HCT116 (cell line): ENCODE results near the gene SUCLG1. TPM values are rescaled to one million over a fixed set of nuclear protein-coding genes. Genes with fewer than 3 reads are reported as not detected.

ENCODE experiments used
- ATAC-seq: fragments of 200-7000 bp; cut with Tn5 transposase; 2 replicates; pipeline ENCODE4 v1.9.1; 2020; ENCODE audit warnings: mild to moderate bottlenecking, moderate library complexity
- BruUV-seq: library from RNA; stranded (reverse); fragments of 400-500 nt; replicated peaks from 2 replicates; lab custom pipeline; 2021; lab: Mats Ljungman, UMichigan
- CTCF ChIA-PET: fragments of 300-600 bp; sonication (Branson Sonifier 250); formaldehyde crosslinking; loops from one replicate; lab custom pipeline; 2021; ENCODE audit warnings: antibody characterized with exemption; lab: Charles Lee
- POLR2A ChIA-PET: fragments of 300-600, 350-600 bp; sonication (Branson Sonifier 250); formaldehyde crosslinking; loops from one replicate; lab custom pipeline; 2021; ENCODE audit warnings: antibody characterized with exemption; lab: Charles Lee
- RAD21 ChIA-PET, 2 experiments: fragments of 300-600 bp; sonication (Branson Sonifier 250); formaldehyde crosslinking; loops; one replicate each; lab custom pipeline; 2023; ENCODE audit warnings: low total read pairs in 2 of 2; ENCODE audit not compliant: uncharacterized antibody in 2 of 2, unreplicated experiment in 2 of 2, low non-redundant PET in 1 of 2; lab: Charles Lee
- DNase-seq: peaks from one replicate; pipeline ENCODE4 v3.0.0-alpha.2; 2010; ENCODE audit warnings: low read depth, low spot score
- H2AFZ ChIP-seq: fragments of 200-600 bp; shearing (Covaris generic), sonication (generic); 2 replicates; pipeline ENCODE4 v1.6.1; 2017; ENCODE audit warnings: low read depth, mixed run types, mixed read lengths, antibody characterized with exemption, low read length; ENCODE audit not compliant: poor library complexity, severe bottlenecking
- H3K27ac ChIP-seq: 2 replicates; pipeline ENCODE4 v1.5.1; 2012; ENCODE audit warnings: low read depth, low read length
- H3K27me3 ChIP-seq: fragments of 200-600 bp; sonication (generic); 2 replicates; pipeline ENCODE4 v1.6.1; 2016; ENCODE audit warnings: mixed run types, low read length, mixed read lengths; ENCODE audit not compliant: insufficient read depth
- H3K36me3 ChIP-seq, 2 experiments: fragments of 200-500 bp in 1 of 2; fragments of 200-600 bp in 1 of 2; sonication (Bioruptor generic) in 1 of 2; sonication (generic) in 1 of 2; 2 replicates each; pipeline versions ENCODE4 v1.5.1 to v1.6.1; 2014 to 2016; ENCODE audit warnings: low read length in 2 of 2, inconsistent platforms in 1 of 2, mixed read lengths in 1 of 2, mixed run types in 1 of 2; ENCODE audit not compliant: insufficient read depth in 2 of 2, control insufficient read depth in 1 of 2
- H3K4me1 ChIP-seq, 2 experiments: fragments of 200-600 bp in 1 of 2; sonication (generic) in 1 of 2; 2 replicates each; pipeline versions ENCODE4 v1.5.1 to v1.6.1; 2012 to 2017; ENCODE audit warnings: low read length in 2 of 2, inconsistent platforms in 1 of 2, mild to moderate bottlenecking in 1 of 2, mixed read lengths in 1 of 2, mixed run types in 1 of 2, moderate library complexity in 1 of 2; ENCODE audit not compliant: insufficient read depth in 2 of 2, control insufficient read depth in 1 of 2
- H3K4me2 ChIP-seq: fragments of 200-600 bp; sonication (generic); 2 replicates; pipeline ENCODE4 v1.6.1; 2017; ENCODE audit warnings: mixed run types, low read length, mixed read lengths
- H3K4me3 ChIP-seq, 2 experiments: fragments of 200-600 bp in 1 of 2; sonication (generic) in 1 of 2; replicated peaks in 1 of 2; 2 replicates each; pipeline ENCODE4 v1.5.1; 2011 to 2016; ENCODE audit warnings: low read length in 2 of 2, control low read depth in 1 of 2, low read depth in 1 of 2, mild to moderate bottlenecking in 1 of 2, mixed read lengths in 1 of 2, mixed run types in 1 of 2
- H3K79me2 ChIP-seq: fragments of 200-600 bp; sonication (generic); 2 replicates; pipeline ENCODE4 v1.6.1; 2017; ENCODE audit warnings: mild to moderate bottlenecking, mixed run types, low read length, moderate library complexity, mixed read lengths; ENCODE audit not compliant: insufficient read depth
- H3K9ac ChIP-seq: fragments of 200-600 bp; sonication (generic); 2 replicates; pipeline ENCODE4 v1.6.1; 2016; ENCODE audit warnings: low read length, mixed read lengths
- H3K9me2 ChIP-seq: fragments of 200-600 bp; sonication (generic), shearing (Covaris generic); 2 replicates; pipeline ENCODE4 v1.6.1; 2017; ENCODE audit warnings: mixed run types, mild to moderate bottlenecking, moderate library complexity; ENCODE audit not compliant: insufficient read depth
- H3K9me3 ChIP-seq, 2 experiments: fragments of 200-500 bp in 1 of 2; fragments of 200-600 bp in 1 of 2; sonication (Bioruptor generic) in 1 of 2; sonication (generic) in 1 of 2; 2 replicates each; pipeline ENCODE4 v1.6.1; 2014 to 2017; ENCODE audit warnings: low read length in 2 of 2, mixed read lengths in 2 of 2, inconsistent platforms in 1 of 2, low read depth in 1 of 2, mild to moderate bottlenecking in 1 of 2, mixed run types in 1 of 2, moderate library complexity in 1 of 2; ENCODE audit not compliant: control insufficient read depth in 1 of 2, insufficient read depth in 1 of 2
- H4K20me1 ChIP-seq: fragments of 200-600 bp; sonication (generic), shearing (Covaris generic); 2 replicates; pipeline ENCODE4 v1.6.1; 2017; ENCODE audit warnings: mixed run types, mild to moderate bottlenecking, moderate library complexity; ENCODE audit not compliant: insufficient read depth
- ATF3 ChIP-seq: IDR thresholded peaks from 2 replicates; pipeline ENCODE4 v1.6.1; 2012
- EGR1 ChIP-seq: IDR thresholded peaks from 2 replicates; pipeline ENCODE4 v1.6.1; 2012; ENCODE audit warnings: low read depth
- ELF1 ChIP-seq: IDR thresholded peaks from 2 replicates; pipeline ENCODE4 v1.6.1; 2012; ENCODE audit warnings: low read depth, borderline replicate concordance
- EZH2 ChIP-seq: fragments of 200-600 bp; sonication (generic); IDR thresholded peaks from 2 replicates; pipeline ENCODE4 v1.6.1; 2017; ENCODE audit warnings: antibody characterized with exemption, mixed run types
- FOSL1 ChIP-seq: IDR thresholded peaks from 2 replicates; pipeline ENCODE4 v1.6.1; 2012; ENCODE audit warnings: low read depth
- JUND ChIP-seq: IDR thresholded peaks from 2 replicates; pipeline ENCODE4 v1.6.1; 2012
- POLR2AphosphoS5 ChIP-seq: IDR thresholded peaks from 2 replicates; pipeline ENCODE4 v1.6.1; 2011; ENCODE audit warnings: mild to moderate bottlenecking, low read depth, low read length, moderate library complexity
- RAD21 ChIP-seq: IDR thresholded peaks from 2 replicates; pipeline ENCODE4 v1.6.1; 2012; ENCODE audit warnings: low read depth, mild to moderate bottlenecking
- SIN3A ChIP-seq: IDR thresholded peaks from 2 replicates; pipeline ENCODE4 v1.6.1; 2012; ENCODE audit warnings: low read depth
- SP1 ChIP-seq: IDR thresholded peaks from 2 replicates; pipeline ENCODE4 v1.6.1; 2012; ENCODE audit warnings: low read depth
- SRF ChIP-seq: IDR thresholded peaks from 2 replicates; pipeline ENCODE4 v1.6.1; 2012; ENCODE audit warnings: low read depth
- ZFX ChIP-seq: fragments of 450-650 bp; IDR thresholded peaks from 2 replicates; pipeline ENCODE4 v1.6.1; 2017
- ZNF274 ChIP-seq: fragments of 200-500 bp; sonication (Bioruptor generic); IDR thresholded peaks from 2 replicates; pipeline ENCODE4 v1.6.1; 2014; ENCODE audit warnings: mild to moderate bottlenecking, low read depth, low read length, inconsistent platforms
- intact Hi-C: fragments of 100-400 bp; cut with micrococcal nuclease; formaldehyde crosslinking; loops from 2 replicates; pipeline ENCODE4 v1.10.0; 2022
- total RNA-seq: library from RNA; stranded (reverse); gene quantifications from one replicate; pipeline ENCODE4 v1.2.1, GENCODE V29; 2021; ENCODE audit not compliant: unreplicated experiment
- TF ChIP-seq, protein P1 (sequence below), 3 experiments: fragments of 200-600 bp in 1 of 3; sonication (generic) in 1 of 3; IDR thresholded peaks in 2 of 3; conservative IDR thresholded peaks in 1 of 3; 2 replicates each; pipeline ENCODE4 v1.5.1; 2012 to 2017; ENCODE audit warnings: low read depth in 2 of 3, low read length in 2 of 3, antibody characterized with exemption in 1 of 3, borderline replicate concordance in 1 of 3, control low read depth in 1 of 3, mild to moderate bottlenecking in 1 of 3, mixed read lengths in 1 of 3, mixed run types in 1 of 3, moderate library complexity in 1 of 3; ENCODE audit not compliant: insufficient read depth in 1 of 3
- TF ChIP-seq, protein P2 (sequence below): IDR thresholded peaks from 2 replicates; pipeline ENCODE4 v1.6.1; 2011; ENCODE audit warnings: mild to moderate bottlenecking, low read length, moderate library complexity; ENCODE audit not compliant: insufficient replicate concordance; ENCODE audit errors: extremely low read depth

The SUCLG1 gene
- total RNA-seq, 1 experiment from 2014 or later = 56.3 TPM

DNA sequence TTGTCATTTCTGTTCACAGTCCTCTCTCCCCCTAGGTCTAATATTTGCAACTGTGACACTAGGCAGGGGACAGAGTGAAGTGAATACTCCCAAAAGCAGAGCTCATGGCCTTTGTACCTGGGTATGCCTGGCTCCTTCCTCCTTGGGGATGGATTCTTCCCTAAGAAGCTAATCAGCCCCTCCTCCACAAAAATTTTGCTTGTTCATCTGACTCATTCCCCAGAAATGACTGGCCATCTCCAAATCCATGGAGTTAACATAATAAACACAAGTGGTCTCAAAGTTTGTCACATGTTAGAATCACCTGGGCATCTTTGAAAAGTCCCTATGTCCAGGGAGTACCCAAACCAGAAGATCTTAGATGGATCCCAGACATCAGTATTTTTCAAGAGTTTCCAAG, 65.3 kb downstream of the SUCLG1 start:
- DNase-seq (no peak), ATAC-seq (no peak)
- H2AFZ ChIP-seq = no peak overlapping the region
- no peak overlapping the region for H3K4me3 ChIP-seq
- ChIA-PET CTCF (no interaction called here), POLR2A (no interaction called here), RAD21 (no interaction called here)
- TF ChIP-seq EZH2 = no peak
- no peak for TF ChIP-seq POLR2AphosphoS5
- TF ChIP-seq, protein P1, sequence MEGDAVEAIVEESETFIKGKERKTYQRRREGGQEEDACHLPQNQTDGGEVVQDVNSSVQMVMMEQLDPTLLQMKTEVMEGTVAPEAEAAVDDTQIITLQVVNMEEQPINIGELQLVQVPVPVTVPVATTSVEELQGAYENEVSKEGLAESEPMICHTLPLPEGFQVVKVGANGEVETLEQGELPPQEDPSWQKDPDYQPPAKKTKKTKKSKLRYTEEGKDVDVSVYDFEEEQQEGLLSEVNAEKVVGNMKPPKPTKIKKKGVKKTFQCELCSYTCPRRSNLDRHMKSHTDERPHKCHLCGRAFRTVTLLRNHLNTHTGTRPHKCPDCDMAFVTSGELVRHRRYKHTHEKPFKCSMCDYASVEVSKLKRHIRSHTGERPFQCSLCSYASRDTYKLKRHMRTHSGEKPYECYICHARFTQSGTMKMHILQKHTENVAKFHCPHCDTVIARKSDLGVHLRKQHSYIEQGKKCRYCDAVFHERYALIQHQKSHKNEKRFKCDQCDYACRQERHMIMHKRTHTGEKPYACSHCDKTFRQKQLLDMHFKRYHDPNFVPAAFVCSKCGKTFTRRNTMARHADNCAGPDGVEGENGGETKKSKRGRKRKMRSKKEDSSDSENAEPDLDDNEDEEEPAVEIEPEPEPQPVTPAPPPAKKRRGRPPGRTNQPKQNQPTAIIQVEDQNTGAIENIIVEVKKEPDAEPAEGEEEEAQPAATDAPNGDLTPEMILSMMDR (IDR thresholded peaks at IDR 0.05 in 2 of 3, conservative IDR thresholded peaks at IDR 0.05 in 1 of 3; ENCODE audit: borderline replicate concordance in 1 of 3, insufficient read depth in 1 of 3, low read depth in 2 of 3, low read length in 2 of 3) = no peak
- TF ChIP-seq ATF3 = no peak
- TF ChIP-seq JUND = no peak
- TF ChIP-seq RAD21 = no peak
- intact Hi-C loops = no loop called here
- no TSS peak for BruUV-seq
- H3K9me3 ChIP-seq = no peaks in the 10 kb centered on the region
- no peak overlapping the region for H3K4me2 ChIP-seq
- H4K20me1 ChIP-seq = no peaks in the 10 kb centered on the region
- H3K27ac ChIP-seq = no peak overlapping the region
- 0 out of 4 replicates have a peak, but pooled peaks cover 0 to 3% of the 10 kb centered on the region in 2 experiments for H3K4me1 ChIP-seq
- no peaks in the 10 kb centered on the region for H3K36me3 ChIP-seq
- no peak overlapping the region for H3K9ac ChIP-seq
- H3K79me2 ChIP-seq = no peaks in the 10 kb centered on the region
- H3K27me3 ChIP-seq = no peaks in the 10 kb centered on the region
- H3K9me2 ChIP-seq = no peaks in the 10 kb centered on the region

DNA sequence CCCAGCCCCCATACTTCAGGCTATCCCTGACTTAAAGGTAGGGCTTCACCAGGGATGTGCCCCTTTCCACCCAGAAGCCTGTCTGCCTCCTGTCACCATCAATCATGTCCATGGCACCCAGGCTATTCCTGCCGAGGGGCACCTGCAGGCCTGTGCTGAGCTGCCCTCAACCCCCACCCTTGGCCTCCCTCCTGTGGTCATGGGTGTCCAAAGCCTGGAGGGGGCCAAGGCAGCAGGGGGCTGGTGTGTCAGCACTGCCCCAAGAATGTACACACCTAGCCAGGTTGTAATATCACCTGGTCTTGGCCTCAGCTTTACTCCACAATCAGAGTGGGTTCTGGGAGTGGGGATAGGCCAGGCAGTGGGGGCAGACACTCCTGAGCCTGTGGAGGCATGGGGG, 69.3 kb downstream of the SUCLG1 start:
- no peaks in the 10 kb centered on the region for H3K27me3 ChIP-seq
- intact Hi-C loops = no loop called here
- H3K79me2 ChIP-seq = no peaks in the 10 kb centered on the region
- RAD21 ChIA-PET = no interaction called here
- H3K27ac ChIP-seq = no peak overlapping the region
- BruUV-seq = no TSS peak
- no peak overlapping the region for H3K4me3 ChIP-seq
- no peaks in the 10 kb centered on the region for H4K20me1 ChIP-seq
- CTCF ChIA-PET = no interaction called here
- no peak for ATAC-seq
- no peaks in the 10 kb centered on the region for H3K9me3 ChIP-seq
- no peak overlapping the region for H3K9ac ChIP-seq
- 0 out of 4 replicates have a peak, but pooled peaks cover 0 to 3% of the 10 kb centered on the region in 2 experiments for H3K4me1 ChIP-seq
- no peak overlapping the region for H2AFZ ChIP-seq
- H3K9me2 ChIP-seq = no peaks in the 10 kb centered on the region
- POLR2A ChIA-PET = no interaction called here
- H3K4me2 ChIP-seq = no peak overlapping the region
- no peak for DNase-seq
- no peaks in the 10 kb centered on the region for H3K36me3 ChIP-seq
- TF ChIP-seq POLR2AphosphoS5 = no peak
- no peak for TF ChIP-seq SIN3A
- TF ChIP-seq JUND = no peak
- no peak for TF ChIP-seq ZNF274
- no peak for TF ChIP-seq ELF1
- no peak for TF ChIP-seq ZFX
- no peak for TF ChIP-seq RAD21
- no peak for TF ChIP-seq EGR1
- TF ChIP-seq, protein P2, sequence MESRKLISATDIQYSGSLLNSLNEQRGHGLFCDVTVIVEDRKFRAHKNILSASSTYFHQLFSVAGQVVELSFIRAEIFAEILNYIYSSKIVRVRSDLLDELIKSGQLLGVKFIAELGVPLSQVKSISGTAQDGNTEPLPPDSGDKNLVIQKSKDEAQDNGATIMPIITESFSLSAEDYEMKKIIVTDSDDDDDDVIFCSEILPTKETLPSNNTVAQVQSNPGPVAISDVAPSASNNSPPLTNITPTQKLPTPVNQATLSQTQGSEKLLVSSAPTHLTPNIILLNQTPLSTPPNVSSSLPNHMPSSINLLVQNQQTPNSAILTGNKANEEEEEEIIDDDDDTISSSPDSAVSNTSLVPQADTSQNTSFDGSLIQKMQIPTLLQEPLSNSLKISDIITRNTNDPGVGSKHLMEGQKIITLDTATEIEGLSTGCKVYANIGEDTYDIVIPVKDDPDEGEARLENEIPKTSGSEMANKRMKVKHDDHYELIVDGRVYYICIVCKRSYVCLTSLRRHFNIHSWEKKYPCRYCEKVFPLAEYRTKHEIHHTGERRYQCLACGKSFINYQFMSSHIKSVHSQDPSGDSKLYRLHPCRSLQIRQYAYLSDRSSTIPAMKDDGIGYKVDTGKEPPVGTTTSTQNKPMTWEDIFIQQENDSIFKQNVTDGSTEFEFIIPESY = no peak
- TF ChIP-seq, protein P1 (IDR thresholded peaks at IDR 0.05 in 2 of 3, conservative IDR thresholded peaks at IDR 0.05 in 1 of 3; ENCODE audit: borderline replicate concordance in 1 of 3, insufficient read depth in 1 of 3, low read depth in 2 of 3, low read length in 2 of 3) = no peak
- TF ChIP-seq SP1 = no peak
- TF ChIP-seq SRF = no peak
- no peak for TF ChIP-seq FOSL1
- TF ChIP-seq EZH2 = no peak
